ENCODE measurements around the gene LRRC73. TPM values are rescaled to one million over a fixed set of nuclear protein-coding genes. Genes with fewer than 3 reads are reported as not detected.

LRRC73 gene
- total and polyA plus RNA-seq, 8 donors, result 0.38 to 1.5 (median 0.82) TPM

- intact Hi-C loops (cut with DNase I), result no loop called here
- no peak for TF ChIP-seq CTCF (IDR thresholded peaks at IDR 0.05)
- H3K9me3 ChIP-seq, result no peaks in the 10 kb centered on the region
- DNase-seq (no peak), ATAC-seq (no peak), FAIRE-seq (no peak)
- H3K4me3 ChIP-seq, result no peak overlapping the region
- H3K36me3 ChIP-seq, result peaks cover 0 to 19% (median 4%) of the 10 kb centered on the region in 3 donors
- WGBS, 2 donors, result 95 to 96% methylated on average over 6 of the region's 6 CpGs
- no peak overlapping the region for H3K27ac ChIP-seq
- no peaks in the 10 kb centered on the region for H3K4me1 ChIP-seq
- no peaks in the 10 kb centered on the region for H3K27me3 ChIP-seq
Observed at GRCh38 chr6:43494321-43494720, 15.8 kb downstream of the LRRC73 start.

GRCh38 chr6:43493833-43494232 is 16.3 kb downstream of the LRRC73 start:
- Histone ChIP-seq H3K27ac (no peak overlapping the region), H3K36me3 (peaks cover 0 to 14% (median 0%) of the 10 kb centered on the region in 3 donors), H3K27me3 (no peaks in the 10 kb centered on the region), H3K4me3 (no peak overlapping the region), H3K9me3 (no peaks in the 10 kb centered on the region), H3K4me1 (no peaks in the 10 kb centered on the region)
- 72 to 76% methylated on average over 7 of the region's 7 CpGs for WGBS, 2 donors
- ATAC-seq, result peak in 1 of 4 donors; percentile 25
- no peak for TF ChIP-seq CTCF (IDR thresholded peaks at IDR 0.05)
- FAIRE-seq, result no peak
- no peak for DNase-seq
- intact Hi-C loops (cut with DNase I), result no loop called here

- FAIRE-seq, result no peak
- H3K27ac ChIP-seq, result no peak overlapping the region
- intact Hi-C loops (cut with DNase I), result no loop called here
- no peak for DNase-seq
- no peak for TF ChIP-seq CTCF (IDR thresholded peaks at IDR 0.05)
- H3K27me3 ChIP-seq, result no peaks in the 10 kb centered on the region
- no peaks in the 10 kb centered on the region for H3K4me1 ChIP-seq
- WGBS, 2 donors, result 66 to 70% methylated on average over 2 of the region's 2 CpGs
- ATAC-seq, result no peak
- H3K4me3 ChIP-seq, result no peak overlapping the region
- H3K36me3 ChIP-seq, result peaks cover 0 to 9% (median 0%) of the 10 kb centered on the region in 3 donors
- H3K9me3 ChIP-seq, result no peaks in the 10 kb centered on the region
Observed at GRCh38 chr6:43493230-43493629, 16.9 kb downstream of the LRRC73 start.

- peaks cover 0 to 3% (median 0%) of the 10 kb centered on the region in 3 donors for H3K36me3 ChIP-seq
- no peak for FAIRE-seq
- H3K4me1 ChIP-seq, result no peaks in the 10 kb centered on the region
- no peak overlapping the region for H3K4me3 ChIP-seq
- no peaks in the 10 kb centered on the region for H3K27me3 ChIP-seq
- H3K27ac ChIP-seq, result no peak overlapping the region
- intact Hi-C loops (cut with DNase I), result no loop called here
- 90 to 94% methylated on average over 3 of the region's 3 CpGs for WGBS, 2 donors
- no peak for DNase-seq
- no peak for TF ChIP-seq CTCF (IDR thresholded peaks at IDR 0.05)
- peak in 1 of 4 donors; percentile 17 for ATAC-seq
- no peaks in the 10 kb centered on the region for H3K9me3 ChIP-seq
Observed at GRCh38 chr6:43492673-43493072, 17.5 kb downstream of the LRRC73 start.

GRCh38 chr6:43491750-43492661 is 18.1 kb downstream of the LRRC73 start:
- H3K9me3 ChIP-seq, result no peaks in the 10 kb centered on the region
- H3K4me3 ChIP-seq, result no peak overlapping the region
- intact Hi-C loops (cut with DNase I), result no loop called here
- DNase-seq, result peak in 1 of 6 donors; percentile 75
- no peaks in the 10 kb centered on the region for H3K36me3 ChIP-seq
- H3K27ac ChIP-seq, result no peak overlapping the region
- ATAC-seq, result peak; percentile 20 to 68 (median 53)
- no peaks in the 10 kb centered on the region for H3K27me3 ChIP-seq
- no peak for TF ChIP-seq CTCF (IDR thresholded peaks at IDR 0.05)
- FAIRE-seq, result no peak
- no peaks in the 10 kb centered on the region for H3K4me1 ChIP-seq
- WGBS, 2 donors, result 58 to 59% methylated on average over 10 of the region's 10 CpGs
